K562 (cell line): Measurements from ENCODE around the gene SLC22A4. TPM values are rescaled to one million over a fixed set of nuclear protein-coding genes. Genes with fewer than 3 reads are reported as not detected.
A peak's percentile ranks its signal among the peaks of the same experiment; 100 is the strongest.

ENCODE experiments used
- CEBPG ChIP-seq, 3 experiments: fragments of 200-800 bp in 1 of 3; sonication (Bioruptor generic) in 1 of 3; sonication (generic) in 1 of 3; formaldehyde crosslinking in 1 of 3; IDR thresholded peaks in 2 of 3; conservative IDR thresholded peaks in 1 of 3; 2 replicates each; pipeline versions ENCODE4 v1.6.1 to v1.8.0; 2016 to 2022; ENCODE audit warnings: missing compliant biosample characterization in 2 of 3, missing genetic modification characterization in 2 of 3, mild to moderate bottlenecking in 1 of 3, missing genetic modification reagents in 1 of 3
- CREBBP ChIP-seq: IDR thresholded peaks from one replicate; pipeline ENCODE4 v1.6.1; 2012; ENCODE audit warnings: low read depth, mild to moderate bottlenecking, control low read depth, inconsistent platforms, low read length
- ESRRA ChIP-seq: fragments of 450-650 bp; IDR thresholded peaks from 2 replicates; pipeline ENCODE4 v1.6.1; 2014; ENCODE audit warnings: low read depth, mild to moderate bottlenecking, moderate library complexity, borderline replicate concordance
- FOXA3 ChIP-seq, 2 experiments: fragments of 450-650 bp in 1 of 2; sonication (generic) in 1 of 2; formaldehyde crosslinking; IDR thresholded peaks in 1 of 2; conservative IDR thresholded peaks in 1 of 2; 2 replicates each; pipeline versions ENCODE4 v1.4.0 to v1.8.0; 2020 to 2022; ENCODE audit warnings: mild to moderate bottlenecking in 2 of 2, missing genetic modification reagents in 1 of 2
- GTF3C2 ChIP-seq: IDR thresholded peaks from 3 replicates; pipeline ENCODE4 v1.6.1; 2011; ENCODE audit warnings: borderline replicate concordance, mild to moderate bottlenecking, moderate library complexity; ENCODE audit not compliant: insufficient read length; ENCODE audit errors: extremely low read depth
- HIVEP1 ChIP-seq: fragments of 250-450 bp; sonication (Bioruptor Pico); IDR thresholded peaks from 2 replicates; pipeline ENCODE4 v1.4.0; 2020; ENCODE audit warnings: mild to moderate bottlenecking
- HOMEZ ChIP-seq: fragments of 250-450 bp; sonication (Bioruptor Pico); IDR thresholded peaks from 2 replicates; pipeline ENCODE4 v1.4.0; 2020; ENCODE audit warnings: mild to moderate bottlenecking, moderate library complexity
- KAT2B ChIP-seq: IDR thresholded peaks from one replicate; pipeline ENCODE4 v1.6.1; 2012; ENCODE audit warnings: low read depth, mild to moderate bottlenecking, control low read depth, inconsistent platforms, low read length, moderate library complexity
- MCM3 ChIP-seq: fragments of 450-650 bp; IDR thresholded peaks from 2 replicates; pipeline ENCODE4 v1.6.1; 2016
- MCM5 ChIP-seq: fragments of 450-650 bp; IDR thresholded peaks from 2 replicates; pipeline ENCODE4 v1.6.1; 2016; ENCODE audit warnings: low read depth
- MED1 ChIP-seq: sonication (generic); formaldehyde crosslinking; IDR thresholded peaks from 2 replicates; pipeline ENCODE4 v1.8.1; 2023; ENCODE audit warnings: missing genetic modification reagents, borderline replicate concordance
- RBM39 ChIP-seq: fragments of 200-400 bp; formaldehyde crosslinking; optimal IDR thresholded peaks from 2 replicates; pipeline ENCODE3; 2018; ENCODE audit warnings: low read depth, low read length
- TBL1XR1 ChIP-seq, 2 experiments: IDR thresholded peaks; 2 replicates each; pipeline ENCODE4 v1.6.1; 2012; ENCODE audit warnings: improper control_type of control experiment in 2 of 2, low read length in 2 of 2, mild to moderate bottlenecking in 1 of 2
- ZBTB9 ChIP-seq: fragments of 450-650 bp; formaldehyde crosslinking; IDR thresholded peaks from 2 replicates; pipeline ENCODE4 v1.4.0; 2020; ENCODE audit warnings: mild to moderate bottlenecking, moderate library complexity
- ZHX1 ChIP-seq: fragments of 150-350 bp; conservative IDR thresholded peaks from 2 replicates; pipeline ENCODE4 v1.6.1; 2014; ENCODE audit warnings: low read length
- ZNF197 ChIP-seq: fragments of 200-800 bp; sonication (Bioruptor generic); IDR thresholded peaks from 2 replicates; pipeline ENCODE4 v1.6.1; 2016; ENCODE audit warnings: low read depth, missing genetic modification characterization, missing compliant biosample characterization
- ZNF232 ChIP-seq: sonication (generic); formaldehyde crosslinking; IDR thresholded peaks from 2 replicates; pipeline ENCODE4 v1.8.0; 2022; ENCODE audit warnings: mild to moderate bottlenecking, missing genetic modification reagents
- ZNF436 ChIP-seq: fragments of 250-450, 450-650 bp; sonication (Bioruptor Pico); formaldehyde crosslinking; IDR thresholded peaks from 2 replicates; pipeline ENCODE4 v1.7.0; 2020; ENCODE audit warnings: mild to moderate bottlenecking
- ZNF655 ChIP-seq: fragments of 250-450 bp; sonication (Bioruptor Pico); IDR thresholded peaks from 2 replicates; pipeline ENCODE4 v1.5.0; 2021
- polyA plus RNA-seq, 8 experiments: library from polyadenylated mRNA; depleted of rRNA in 4 of 8; stranded (reverse) in 5 of 8; unstranded in 3 of 8; fragments of >200 nt; fragmentation: Nextera tagmentation in 2 of 8; fragmentation: Illumina TruSeq in 1 of 8; extraction: Ambion mirVana in 2 of 8; extraction: Trizol in 1 of 8; gene quantifications; 2 replicates each; pipeline versions ENCODE4 v1.2.1 to v1.2.3, GENCODE V29; 2011 to 2014; ENCODE audit warnings: inconsistent platforms in 1 of 8, missing spikeins in 1 of 8
- total RNA-seq, 7 experiments: library from RNA; depleted of rRNA in 6 of 7; stranded (reverse); fragments of >200 nt in 6 of 7; fragmentation: Illumina TruSeq in 2 of 7; extraction: Trizol in 2 of 7; gene quantifications; 2 replicates each; pipeline versions ENCODE4 v1.2.1 to v1.2.3, GENCODE V29; 2011 to 2021; ENCODE audit warnings: low replicate concordance in 1 of 7

The SLC22A4 gene
- total and polyA plus RNA-seq, 9 of the 15 experiments (the other 6 are each of a cell fraction or from before 2014, with no cell fraction given): 2.7 to 9.5 (median 6.2) TPM

GRCh38 chr5:132323202-132323601, 29.0 kb downstream of the SLC22A4 start (continued):
- TF ChIP-seq ZBTB9 (CRISPR knock-in tag) (no peak), HIVEP1 (CRISPR knock-in tag) (no peak), MCM5 (no peak), ESRRA (no peak), MCM3 (no peak), ZHX1 (no peak), ZNF197 (CRISPR knock-in tag) (no peak), ZNF436 (CRISPR knock-in tag) (no peak), KAT2B (no peak), CREBBP (no peak), HOMEZ (CRISPR knock-in tag) (no peak), ZNF655 (CRISPR knock-in tag) (no peak), CEBPG (CRISPR knock-in tag; IDR thresholded peaks at IDR 0.05) (no peak), CEBPG (tag; conservative IDR thresholded peaks at IDR 0.05 in 1 of 2, IDR thresholded peaks at IDR 0.05 in 1 of 2) (no peak), FOXA3 (CRISPR knock-in tag; conservative IDR thresholded peaks at IDR 0.05 in 1 of 2, IDR thresholded peaks at IDR 0.05 in 1 of 2) (no peak), MED1 (CRISPR knock-in tag) (no peak), ZNF232 (CRISPR knock-in tag) (no peak), RBM39 (no peak), GTF3C2 (no peak), TBL1XR1 (IDR thresholded peaks at IDR 0.05; ENCODE audit: low read length in 2 of 2) (peak in 1 of 2 experiments; percentile 62; a peak in 1 of 4 replicates)
